Measurements from ENCODE around the gene ZFAND5.

DNA sequence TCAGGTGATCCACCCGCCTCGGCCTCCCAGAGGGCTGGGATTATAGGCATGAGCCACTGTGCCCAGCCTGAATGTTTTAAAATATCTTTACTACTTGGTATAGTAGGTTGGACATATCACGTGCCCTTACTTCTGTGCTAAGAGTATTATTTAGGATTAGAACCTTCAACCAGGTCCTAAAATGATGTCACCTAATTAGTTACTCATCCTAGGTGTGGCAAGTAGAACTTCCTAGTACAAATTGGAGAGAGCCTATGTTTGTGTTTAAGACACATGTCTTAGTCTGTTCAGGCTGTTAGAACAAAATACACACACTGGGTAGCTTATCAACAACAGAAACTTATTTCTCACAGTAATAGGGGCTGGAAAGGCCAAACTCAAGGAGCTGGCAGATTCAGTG is 51.5 kb downstream of the ZFAND5 start:
- TF ChIP-seq, protein P1, sequence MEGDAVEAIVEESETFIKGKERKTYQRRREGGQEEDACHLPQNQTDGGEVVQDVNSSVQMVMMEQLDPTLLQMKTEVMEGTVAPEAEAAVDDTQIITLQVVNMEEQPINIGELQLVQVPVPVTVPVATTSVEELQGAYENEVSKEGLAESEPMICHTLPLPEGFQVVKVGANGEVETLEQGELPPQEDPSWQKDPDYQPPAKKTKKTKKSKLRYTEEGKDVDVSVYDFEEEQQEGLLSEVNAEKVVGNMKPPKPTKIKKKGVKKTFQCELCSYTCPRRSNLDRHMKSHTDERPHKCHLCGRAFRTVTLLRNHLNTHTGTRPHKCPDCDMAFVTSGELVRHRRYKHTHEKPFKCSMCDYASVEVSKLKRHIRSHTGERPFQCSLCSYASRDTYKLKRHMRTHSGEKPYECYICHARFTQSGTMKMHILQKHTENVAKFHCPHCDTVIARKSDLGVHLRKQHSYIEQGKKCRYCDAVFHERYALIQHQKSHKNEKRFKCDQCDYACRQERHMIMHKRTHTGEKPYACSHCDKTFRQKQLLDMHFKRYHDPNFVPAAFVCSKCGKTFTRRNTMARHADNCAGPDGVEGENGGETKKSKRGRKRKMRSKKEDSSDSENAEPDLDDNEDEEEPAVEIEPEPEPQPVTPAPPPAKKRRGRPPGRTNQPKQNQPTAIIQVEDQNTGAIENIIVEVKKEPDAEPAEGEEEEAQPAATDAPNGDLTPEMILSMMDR (IDR thresholded peaks at IDR 0.05; ENCODE audit: low read depth, low read length, poor library complexity, severe bottlenecking) = no peak
- TF ChIP-seq EZH2phosphoT487 (IDR thresholded peaks at IDR 0.05; ENCODE audit: borderline replicate concordance, low read length) = no peak
